HepG2 (cell line): Measurements from ENCODE around the gene FCHO1. TPM values are rescaled to one million over a fixed set of nuclear protein-coding genes. Genes with fewer than 3 reads are reported as not detected.
A peak's percentile ranks its signal among the peaks of the same experiment; 100 is the strongest.

ENCODE experiments used
- ATAC-seq: fragments of 200-7000 bp; cut with Tn5 transposase; 3 replicates; pipeline ENCODE4 v1.9.1; 2020; ENCODE audit warnings: mild to moderate bottlenecking, moderate library complexity
- BruUV-seq: library from RNA; stranded (reverse); fragments of 400-500 nt; replicated peaks from 2 replicates; lab custom pipeline; 2021; lab: Mats Ljungman, UMichigan
- CTCF ChIA-PET: fragments of 300-600 bp; formaldehyde crosslinking; extraction: SDS; loops from one replicate; lab custom pipeline; 2021; ENCODE audit warnings: low total read pairs, inconsistent platforms, low intra/inter-chr PET ratio; lab: Yijun Ruan, JAX
- POLR2A ChIA-PET: fragments of 350-600 bp; sonication (Branson Sonifier 250); formaldehyde crosslinking; loops from one replicate; lab custom pipeline; 2020; ENCODE audit warnings: antibody characterized with exemption, inconsistent platforms; lab: Yijun Ruan, JAX
- DNase-seq: peaks from one replicate; pipeline ENCODE4 v3.0.0-alpha.2; 2015; ENCODE audit warnings: low spot score
- FAIRE-seq: peaks from 3 replicates; lab custom pipeline; 2011; peaks lifted over from hg19 to GRCh38; lab: Jason Lieb, UNC
- H2AFZ ChIP-seq: one replicate; pipeline ENCODE4 v1.6.1; 2011; ENCODE audit warnings: low read length, inconsistent platforms
- H3K27ac ChIP-seq: fragments of 300-600 bp; 3 replicates; pipeline ENCODE4 v1.8.0; 2011; ENCODE audit warnings: mixed run types, mild to moderate bottlenecking, mixed read lengths, low read length, inconsistent platforms; ENCODE audit not compliant: insufficient read depth; ENCODE audit errors: extremely low read length
- H3K27me3 ChIP-seq, 2 experiments: fragments of 200-600 bp in 1 of 2; 2 replicates in 1 of 2; 3 replicates in 1 of 2; pipeline versions ENCODE4 v1.6.0 to v1.8.0; 2011; ENCODE audit warnings: low read length in 2 of 2, mild to moderate bottlenecking in 2 of 2, moderate library complexity in 2 of 2, inconsistent platforms in 1 of 2; ENCODE audit not compliant: insufficient read depth in 2 of 2, control insufficient read depth in 1 of 2
- H3K36me3 ChIP-seq, 2 experiments: fragments of 200-600 bp in 1 of 2; replicated peaks in 1 of 2; 2 replicates in 1 of 2; 3 replicates in 1 of 2; pipeline versions ENCODE4 v1.5.1 to v1.8.0; 2011; ENCODE audit warnings: low read length in 2 of 2, inconsistent platforms in 1 of 2; ENCODE audit not compliant: insufficient read depth in 2 of 2, control insufficient read depth in 1 of 2
- H3K4me1 ChIP-seq: 2 replicates; pipeline ENCODE4 v1.5.1; 2012; ENCODE audit warnings: low read length, inconsistent platforms; ENCODE audit not compliant: insufficient read depth
- H3K4me2 ChIP-seq: 2 replicates; pipeline ENCODE4 v1.6.0; 2011; ENCODE audit warnings: low read depth, low read length, inconsistent platforms
- H3K4me3 ChIP-seq, 3 experiments: fragments of 200-600 bp in 1 of 3; sonication (generic), shearing (Covaris generic) in 1 of 3; replicated peaks in 1 of 3; 2 replicates each; pipeline ENCODE4 v1.5.1; 2011 to 2016; ENCODE audit warnings: low read length in 3 of 3, inconsistent platforms in 2 of 3, low read depth in 2 of 3, mild to moderate bottlenecking in 2 of 3, control low read depth in 1 of 3, mixed read lengths in 1 of 3; ENCODE audit not compliant: insufficient read depth in 1 of 3
- H3K79me2 ChIP-seq: one replicate; pipeline ENCODE4 v1.6.1; 2011; ENCODE audit warnings: low read length, inconsistent platforms; ENCODE audit not compliant: insufficient read depth
- H3K9ac ChIP-seq: 2 replicates; pipeline ENCODE4 v1.6.0; 2011; ENCODE audit warnings: mild to moderate bottlenecking, low read depth, low read length, inconsistent platforms; ENCODE audit not compliant: insufficient read depth
- H3K9me3 ChIP-seq: 2 replicates; pipeline ENCODE4 v1.5.1; 2012; ENCODE audit warnings: mild to moderate bottlenecking, low read length
- H4K20me1 ChIP-seq: 2 replicates; pipeline ENCODE4 v1.6.0; 2011; ENCODE audit warnings: inconsistent platforms, mild to moderate bottlenecking, low read length, moderate library complexity; ENCODE audit not compliant: insufficient read depth
- MTA1 ChIP-seq: sonication (generic); formaldehyde crosslinking; IDR thresholded peaks from 2 replicates; pipeline ENCODE4 v1.4.0; 2020; ENCODE audit warnings: missing genetic modification reagents, mild to moderate bottlenecking, borderline replicate concordance
- MXI1 ChIP-seq: IDR thresholded peaks from 3 replicates; pipeline ENCODE4 v1.6.1; 2012; ENCODE audit warnings: low read depth, low read length, inconsistent platforms, borderline replicate concordance
- NONO ChIP-seq, 2 experiments: fragments of 450-650 bp in 1 of 2; sonication (generic) in 1 of 2; formaldehyde crosslinking in 1 of 2; IDR thresholded peaks in 1 of 2; conservative IDR thresholded peaks in 1 of 2; 2 replicates each; pipeline versions ENCODE4 v1.6.1 to v1.8.0; 2017 to 2022; ENCODE audit warnings: mild to moderate bottlenecking in 1 of 2, missing genetic modification reagents in 1 of 2, moderate library complexity in 1 of 2
- RFX1 ChIP-seq: fragments of 450-650 bp; IDR thresholded peaks from 2 replicates; pipeline ENCODE4 v1.6.1; 2017
- RFXANK ChIP-seq: IDR thresholded peaks from 2 replicates; pipeline ENCODE4 v1.6.1; 2016
- ZFP62 ChIP-seq: sonication (generic); formaldehyde crosslinking; IDR thresholded peaks from 2 replicates; pipeline ENCODE4 v1.4.0; 2020; ENCODE audit warnings: missing genetic modification reagents
- ZNF24 ChIP-seq: fragments of 450-650 bp; IDR thresholded peaks from 2 replicates; pipeline ENCODE4 v1.6.1; 2017; ENCODE audit warnings: antibody characterized with exemption, mild to moderate bottlenecking
- WGBS: methylation state at CpG from one replicate; pipeline ENCODE4 v1.1.6; 2017; ENCODE audit warnings: low lambda C conversion rate; 5-methylcytosine and 5-hydroxymethylcytosine counted together
- in situ Hi-C: cut with HindIII; loops from 2 replicates; pipeline ENCODE4 v1.10.0; 2017; ENCODE audit warnings: low pct_unique_long_range_greater_than_20kb; ENCODE audit not compliant: extremely low pct_ligation_motif_present
- intact Hi-C: fragments of 100-400 bp; cut with micrococcal nuclease; formaldehyde crosslinking; loops from one replicate; pipeline ENCODE4 v1.10.0; 2022; ENCODE audit not compliant: unreplicated experiment
- polyA plus RNA-seq, 8 experiments: library from polyadenylated mRNA; depleted of rRNA in 3 of 8; stranded (reverse) in 7 of 8; unstranded in 1 of 8; fragments of >200 nt; fragmentation: Illumina TruSeq in 4 of 8; extraction: Trizol in 4 of 8; gene quantifications; 2 replicates each; pipeline versions ENCODE4 v1.2.1 to v1.2.3, GENCODE V29; 2011 to 2016; ENCODE audit warnings: low read depth in 4 of 8, missing spikeins in 1 of 8, mixed read lengths in 1 of 8; ENCODE audit not compliant: insufficient read depth in 1 of 8
- total RNA-seq, 5 experiments: library from RNA; depleted of rRNA; stranded (reverse); fragments of >200 nt; fragmentation: Illumina TruSeq; extraction: Trizol; gene quantifications; 2 replicates each; pipeline ENCODE4 v1.2.3, GENCODE V29; 2016; ENCODE audit warnings: low read depth in 1 of 5
- TF ChIP-seq, protein P1 (sequence below): sonication (generic); formaldehyde crosslinking; conservative IDR thresholded peaks from 2 replicates; pipeline ENCODE4 v1.4.0; 2020; ENCODE audit warnings: missing genetic modification reagents
- TF ChIP-seq, protein P2 (sequence below): sonication (generic); formaldehyde crosslinking; IDR thresholded peaks from 2 replicates; pipeline ENCODE4 v1.4.0; 2020; ENCODE audit warnings: missing genetic modification reagents
- TF ChIP-seq, protein P3 (sequence below): IDR thresholded peaks from 2 replicates; pipeline ENCODE4 v1.6.1; 2016; ENCODE audit warnings: mild to moderate bottlenecking, missing biosample characterization, missing genetic modification reagents
- TF ChIP-seq, protein P4 (sequence below): sonication (generic); formaldehyde crosslinking; IDR thresholded peaks from 2 replicates; pipeline ENCODE4 v1.5.0; 2020; ENCODE audit warnings: mild to moderate bottlenecking, missing genetic modification reagents, borderline replicate concordance

FCHO1 gene
- total and polyA plus RNA-seq, 2 of the 13 experiments (the other 11 are each of a cell fraction or from before 2014, with no cell fraction given), result 1.3 to 3.1 TPM

DNA sequence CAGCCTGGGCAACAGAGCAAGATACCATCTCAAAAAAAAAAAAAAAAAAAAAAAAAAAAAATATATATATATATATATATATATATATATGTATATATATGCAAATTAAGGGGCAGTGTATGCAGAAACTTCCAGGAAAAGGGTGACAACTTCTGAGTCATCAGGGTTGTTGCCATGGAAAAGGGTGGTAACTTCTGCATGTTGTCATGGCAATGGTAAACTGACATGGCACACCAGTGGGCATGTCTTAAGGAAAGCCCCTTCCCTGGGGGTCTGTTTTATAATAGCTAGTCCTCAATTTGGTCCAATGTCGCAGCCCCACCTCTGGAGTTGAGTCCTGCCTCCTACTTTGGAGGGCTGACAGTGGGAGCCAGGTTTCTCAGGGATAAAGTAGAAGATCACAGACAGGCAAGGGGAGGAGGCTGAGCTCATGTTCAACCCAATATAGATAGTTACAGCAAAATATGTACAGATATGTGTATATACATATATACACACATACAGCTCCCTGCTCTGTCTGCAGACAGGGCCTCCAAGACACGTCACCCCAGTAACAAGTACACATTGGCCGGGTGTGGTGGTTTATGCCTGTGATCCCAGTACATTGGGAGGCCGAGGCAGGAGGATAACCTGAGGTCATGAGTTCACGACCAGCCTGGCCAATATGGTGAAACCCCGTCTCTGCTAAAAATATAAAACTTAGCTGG is 7.2 kb upstream of the FCHO1 start:
- no peak for FAIRE-seq
- H2AFZ ChIP-seq, result no peak overlapping the region
- BruUV-seq, result no TSS peak
- no peak overlapping the region for H3K4me3 ChIP-seq
- H3K4me1 ChIP-seq, result peaks cover 17% of the 10 kb centered on the region
- ATAC-seq, result no peak
- CTCF ChIA-PET, result no interaction called here
- 27% methylated on average over 6 of the region's 6 CpGs for WGBS
- H3K27me3 ChIP-seq, result no peaks in the 10 kb centered on the region
- H3K79me2 ChIP-seq, result no peaks in the 10 kb centered on the region
- no peak overlapping the region for H3K9ac ChIP-seq
- POLR2A ChIA-PET, result no interaction called here
- in situ Hi-C loops, result no loop called here
- no peaks in the 10 kb centered on the region for H4K20me1 ChIP-seq
- DNase-seq, result no peak
- H3K9me3 ChIP-seq, result no peaks in the 10 kb centered on the region
- H3K36me3 ChIP-seq, result no peaks in the 10 kb centered on the region
- intact Hi-C loops, result no loop called here
- no peak overlapping the region for H3K4me2 ChIP-seq
- H3K27ac ChIP-seq, result no peak overlapping the region
- TF ChIP-seq RFXANK (no peak), MTA1 (CRISPR knock-in tag) (no peak), ZNF24 (no peak), RFX1 (peak; percentile 53), MXI1 (0 out of 3 replicates have a peak, but pooled peaks have one; percentile 17), ZFP62 (no peak), NONO (IDR thresholded peaks at IDR 0.05) (no peak), NONO (CRISPR knock-in tag; conservative IDR thresholded peaks at IDR 0.05) (no peak)
- TF ChIP-seq, protein P1, sequence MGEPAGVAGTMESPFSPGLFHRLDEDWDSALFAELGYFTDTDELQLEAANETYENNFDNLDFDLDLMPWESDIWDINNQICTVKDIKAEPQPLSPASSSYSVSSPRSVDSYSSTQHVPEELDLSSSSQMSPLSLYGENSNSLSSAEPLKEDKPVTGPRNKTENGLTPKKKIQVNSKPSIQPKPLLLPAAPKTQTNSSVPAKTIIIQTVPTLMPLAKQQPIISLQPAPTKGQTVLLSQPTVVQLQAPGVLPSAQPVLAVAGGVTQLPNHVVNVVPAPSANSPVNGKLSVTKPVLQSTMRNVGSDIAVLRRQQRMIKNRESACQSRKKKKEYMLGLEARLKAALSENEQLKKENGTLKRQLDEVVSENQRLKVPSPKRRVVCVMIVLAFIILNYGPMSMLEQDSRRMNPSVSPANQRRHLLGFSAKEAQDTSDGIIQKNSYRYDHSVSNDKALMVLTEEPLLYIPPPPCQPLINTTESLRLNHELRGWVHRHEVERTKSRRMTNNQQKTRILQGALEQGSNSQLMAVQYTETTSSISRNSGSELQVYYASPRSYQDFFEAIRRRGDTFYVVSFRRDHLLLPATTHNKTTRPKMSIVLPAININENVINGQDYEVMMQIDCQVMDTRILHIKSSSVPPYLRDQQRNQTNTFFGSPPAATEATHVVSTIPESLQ (CRISPR knock-in tag), result no peak
- TF ChIP-seq, protein P2, sequence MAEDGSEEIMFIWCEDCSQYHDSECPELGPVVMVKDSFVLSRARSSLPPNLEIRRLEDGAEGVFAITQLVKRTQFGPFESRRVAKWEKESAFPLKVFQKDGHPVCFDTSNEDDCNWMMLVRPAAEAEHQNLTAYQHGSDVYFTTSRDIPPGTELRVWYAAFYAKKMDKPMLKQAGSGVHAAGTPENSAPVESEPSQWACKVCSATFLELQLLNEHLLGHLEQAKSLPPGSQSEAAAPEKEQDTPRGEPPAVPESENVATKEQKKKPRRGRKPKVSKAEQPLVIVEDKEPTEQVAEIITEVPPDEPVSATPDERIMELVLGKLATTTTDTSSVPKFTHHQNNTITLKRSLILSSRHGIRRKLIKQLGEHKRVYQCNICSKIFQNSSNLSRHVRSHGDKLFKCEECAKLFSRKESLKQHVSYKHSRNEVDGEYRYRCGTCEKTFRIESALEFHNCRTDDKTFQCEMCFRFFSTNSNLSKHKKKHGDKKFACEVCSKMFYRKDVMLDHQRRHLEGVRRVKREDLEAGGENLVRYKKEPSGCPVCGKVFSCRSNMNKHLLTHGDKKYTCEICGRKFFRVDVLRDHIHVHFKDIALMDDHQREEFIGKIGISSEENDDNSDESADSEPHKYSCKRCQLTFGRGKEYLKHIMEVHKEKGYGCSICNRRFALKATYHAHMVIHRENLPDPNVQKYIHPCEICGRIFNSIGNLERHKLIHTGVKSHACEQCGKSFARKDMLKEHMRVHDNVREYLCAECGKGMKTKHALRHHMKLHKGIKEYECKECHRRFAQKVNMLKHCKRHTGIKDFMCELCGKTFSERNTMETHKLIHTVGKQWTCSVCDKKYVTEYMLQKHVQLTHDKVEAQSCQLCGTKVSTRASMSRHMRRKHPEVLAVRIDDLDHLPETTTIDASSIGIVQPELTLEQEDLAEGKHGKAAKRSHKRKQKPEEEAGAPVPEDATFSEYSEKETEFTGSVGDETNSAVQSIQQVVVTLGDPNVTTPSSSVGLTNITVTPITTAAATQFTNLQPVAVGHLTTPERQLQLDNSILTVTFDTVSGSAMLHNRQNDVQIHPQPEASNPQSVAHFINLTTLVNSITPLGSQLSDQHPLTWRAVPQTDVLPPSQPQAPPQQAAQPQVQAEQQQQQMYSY (CRISPR knock-in tag), result no peak
- TF ChIP-seq, protein P3, sequence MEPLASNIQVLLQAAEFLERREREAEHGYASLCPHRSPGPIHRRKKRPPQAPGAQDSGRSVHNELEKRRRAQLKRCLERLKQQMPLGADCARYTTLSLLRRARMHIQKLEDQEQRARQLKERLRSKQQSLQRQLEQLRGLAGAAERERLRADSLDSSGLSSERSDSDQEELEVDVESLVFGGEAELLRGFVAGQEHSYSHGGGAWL, result no peak
- TF ChIP-seq, protein P4, sequence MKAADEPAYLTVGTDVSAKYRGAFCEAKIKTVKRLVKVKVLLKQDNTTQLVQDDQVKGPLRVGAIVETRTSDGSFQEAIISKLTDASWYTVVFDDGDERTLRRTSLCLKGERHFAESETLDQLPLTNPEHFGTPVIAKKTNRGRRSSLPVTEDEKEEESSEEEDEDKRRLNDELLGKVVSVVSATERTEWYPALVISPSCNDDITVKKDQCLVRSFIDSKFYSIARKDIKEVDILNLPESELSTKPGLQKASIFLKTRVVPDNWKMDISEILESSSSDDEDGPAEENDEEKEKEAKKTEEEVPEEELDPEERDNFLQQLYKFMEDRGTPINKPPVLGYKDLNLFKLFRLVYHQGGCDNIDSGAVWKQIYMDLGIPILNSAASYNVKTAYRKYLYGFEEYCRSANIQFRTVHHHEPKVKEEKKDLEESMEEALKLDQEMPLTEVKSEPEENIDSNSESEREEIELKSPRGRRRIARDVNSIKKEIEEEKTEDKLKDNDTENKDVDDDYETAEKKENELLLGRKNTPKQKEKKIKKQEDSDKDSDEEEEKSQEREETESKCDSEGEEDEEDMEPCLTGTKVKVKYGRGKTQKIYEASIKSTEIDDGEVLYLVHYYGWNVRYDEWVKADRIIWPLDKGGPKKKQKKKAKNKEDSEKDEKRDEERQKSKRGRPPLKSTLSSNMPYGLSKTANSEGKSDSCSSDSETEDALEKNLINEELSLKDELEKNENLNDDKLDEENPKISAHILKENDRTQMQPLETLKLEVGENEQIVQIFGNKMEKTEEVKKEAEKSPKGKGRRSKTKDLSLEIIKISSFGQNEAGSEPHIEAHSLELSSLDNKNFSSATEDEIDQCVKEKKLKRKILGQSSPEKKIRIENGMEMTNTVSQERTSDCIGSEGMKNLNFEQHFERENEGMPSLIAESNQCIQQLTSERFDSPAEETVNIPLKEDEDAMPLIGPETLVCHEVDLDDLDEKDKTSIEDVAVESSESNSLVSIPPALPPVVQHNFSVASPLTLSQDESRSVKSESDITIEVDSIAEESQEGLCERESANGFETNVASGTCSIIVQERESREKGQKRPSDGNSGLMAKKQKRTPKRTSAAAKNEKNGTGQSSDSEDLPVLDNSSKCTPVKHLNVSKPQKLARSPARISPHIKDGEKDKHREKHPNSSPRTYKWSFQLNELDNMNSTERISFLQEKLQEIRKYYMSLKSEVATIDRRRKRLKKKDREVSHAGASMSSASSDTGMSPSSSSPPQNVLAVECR (CRISPR knock-in tag), result no peak
